GM19023 (cell line): ENCODE data around the gene ELN.
A peak's percentile ranks its signal among the peaks of the same experiment; 100 is the strongest.

Experiments
- ATAC-seq: cut with Tn5 transposase; IDR thresholded peaks from one replicate; pipeline ENCODE4 v1.9.1; 2021; ENCODE audit warnings: mild to moderate bottlenecking, moderate library complexity; ENCODE audit not compliant: unreplicated experiment

ELN gene

DNA sequence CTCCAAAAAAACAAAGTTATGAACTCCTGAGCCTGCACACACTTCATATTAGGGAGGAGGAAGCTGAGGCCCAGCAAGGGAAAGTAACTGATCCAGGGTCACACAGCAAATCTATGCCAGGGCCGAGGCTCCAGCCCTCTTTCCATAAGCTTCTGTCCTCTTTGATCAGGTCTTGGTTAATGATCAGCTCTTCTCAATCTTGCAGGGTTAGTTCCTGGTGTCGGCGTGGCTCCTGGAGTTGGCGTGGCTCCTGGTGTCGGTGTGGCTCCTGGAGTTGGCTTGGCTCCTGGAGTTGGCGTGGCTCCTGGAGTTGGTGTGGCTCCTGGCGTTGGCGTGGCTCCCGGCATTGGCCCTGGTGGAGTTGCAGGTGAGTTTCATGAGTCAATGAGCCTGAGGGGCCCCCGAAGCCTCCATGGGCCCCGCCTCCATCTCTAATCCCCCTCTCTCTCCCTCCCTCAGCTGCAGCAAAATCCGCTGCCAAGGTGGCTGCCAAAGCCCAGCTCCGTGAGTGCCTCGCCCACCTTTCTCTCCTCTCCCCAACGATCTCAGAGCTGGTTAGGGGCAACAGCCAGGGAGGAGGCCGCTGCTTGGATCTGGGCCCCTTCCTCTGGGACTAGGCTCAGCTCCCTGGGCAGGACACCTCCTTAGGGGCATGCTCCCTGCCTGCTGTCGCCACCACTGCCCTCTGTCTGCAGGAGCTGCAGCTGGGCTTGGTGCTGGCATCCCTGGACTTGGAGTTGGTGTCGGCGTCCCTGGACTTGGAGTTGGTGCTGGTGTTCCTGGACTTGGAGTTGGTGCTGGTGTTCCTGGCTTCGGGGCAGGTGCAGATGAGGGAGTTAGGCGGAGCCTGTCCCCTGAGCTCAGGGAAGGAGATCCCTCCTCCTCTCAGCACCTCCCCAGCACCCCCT is 32.0 kb downstream of the ELN start:
- no peak for ATAC-seq

DNA sequence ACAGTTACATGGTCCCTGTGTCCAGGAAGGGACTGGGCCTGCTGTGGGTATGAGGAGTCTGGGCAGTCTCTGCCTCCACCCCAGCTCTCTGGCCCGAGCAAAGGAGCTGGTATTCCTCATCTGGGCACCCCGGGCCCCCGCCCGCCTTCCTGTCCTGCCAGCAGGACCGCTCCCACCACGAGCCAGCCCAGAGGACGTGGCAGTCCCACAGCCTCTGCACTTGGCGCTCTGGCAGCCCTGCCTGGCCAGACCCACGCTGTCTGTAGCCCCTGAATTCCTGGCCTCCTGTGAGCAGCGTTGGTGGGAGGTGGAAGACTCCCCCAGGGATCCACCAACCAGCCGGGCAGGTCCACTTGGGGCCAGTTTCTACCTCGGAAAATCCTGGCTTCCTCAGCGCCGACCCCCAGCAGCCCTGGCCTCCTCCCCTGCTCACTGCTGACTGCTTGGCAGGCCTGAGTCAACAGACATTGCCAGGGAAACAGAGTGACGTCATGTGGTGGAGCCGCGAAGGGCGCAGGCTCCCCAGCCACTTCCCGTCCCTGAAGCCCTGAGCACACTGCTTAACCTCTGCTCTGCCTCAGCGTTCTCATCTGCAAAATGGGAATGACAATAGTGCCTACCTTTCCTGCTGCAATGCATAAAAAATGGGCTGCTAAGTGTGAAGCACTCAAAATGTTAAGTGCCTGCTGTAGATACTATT is 34.0 kb downstream of the ELN start:
- ATAC-seq = no peak

DNA sequence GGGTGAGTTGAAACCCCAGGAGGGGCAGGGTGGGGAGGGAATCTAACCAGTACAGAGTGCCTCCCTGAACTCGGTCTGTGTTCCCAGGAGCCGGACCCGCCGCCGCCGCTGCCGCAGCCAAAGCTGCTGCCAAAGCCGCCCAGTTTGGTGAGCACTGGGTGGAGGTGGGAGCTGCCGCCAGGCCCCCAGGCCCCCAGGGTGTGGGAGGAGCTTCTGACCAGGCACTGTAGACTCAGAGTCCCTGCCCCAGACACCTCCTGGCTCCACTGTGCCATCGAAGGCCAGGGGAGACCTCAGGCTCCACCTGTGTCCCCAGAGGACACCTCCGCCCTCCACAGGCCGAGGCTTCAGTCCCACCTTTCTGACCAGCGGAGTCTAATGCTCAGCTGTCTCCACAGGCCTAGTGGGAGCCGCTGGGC is 35.3 kb downstream of the ELN start:
- ATAC-seq = no peak

DNA sequence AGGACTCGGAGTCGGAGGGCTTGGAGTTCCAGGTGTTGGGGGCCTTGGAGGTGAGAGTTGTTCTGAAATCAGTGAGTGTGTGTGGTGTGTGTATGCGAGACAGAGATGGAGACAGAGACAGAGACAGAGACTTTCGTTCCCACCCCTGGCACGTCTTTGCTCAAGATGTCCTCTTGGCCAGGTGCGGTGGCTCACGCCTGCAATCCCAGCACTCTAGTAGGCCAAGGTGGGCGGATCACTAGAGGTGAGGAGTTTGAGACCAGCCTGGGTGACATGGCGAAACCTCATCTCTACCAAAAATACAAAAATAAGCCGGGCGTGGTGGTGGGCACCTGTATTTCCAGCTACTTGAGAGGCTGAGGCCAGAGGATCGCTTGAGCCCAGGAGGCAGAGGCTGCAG is 35.7 kb downstream of the ELN start:
- no peak for ATAC-seq

DNA sequence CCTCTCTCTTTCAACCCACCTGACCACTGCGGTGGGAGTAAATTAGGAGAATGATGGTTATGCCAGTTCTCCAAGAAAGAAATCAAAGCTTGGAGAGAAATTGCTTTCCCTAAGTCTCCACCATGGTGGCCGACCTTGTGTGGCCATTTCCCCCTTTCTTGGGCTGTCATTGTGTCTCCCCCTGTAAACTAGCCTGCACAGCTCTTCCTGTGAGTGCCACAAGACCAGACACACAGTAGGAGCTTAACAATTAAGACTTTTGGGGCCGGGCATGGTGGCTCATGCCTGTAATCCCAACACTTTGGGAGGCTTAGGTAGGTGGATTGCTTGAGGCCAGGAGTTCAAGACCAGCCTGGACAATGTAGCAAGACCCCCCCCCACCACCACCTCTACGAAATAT is 36.7 kb downstream of the ELN start:
- no peak for ATAC-seq

DNA sequence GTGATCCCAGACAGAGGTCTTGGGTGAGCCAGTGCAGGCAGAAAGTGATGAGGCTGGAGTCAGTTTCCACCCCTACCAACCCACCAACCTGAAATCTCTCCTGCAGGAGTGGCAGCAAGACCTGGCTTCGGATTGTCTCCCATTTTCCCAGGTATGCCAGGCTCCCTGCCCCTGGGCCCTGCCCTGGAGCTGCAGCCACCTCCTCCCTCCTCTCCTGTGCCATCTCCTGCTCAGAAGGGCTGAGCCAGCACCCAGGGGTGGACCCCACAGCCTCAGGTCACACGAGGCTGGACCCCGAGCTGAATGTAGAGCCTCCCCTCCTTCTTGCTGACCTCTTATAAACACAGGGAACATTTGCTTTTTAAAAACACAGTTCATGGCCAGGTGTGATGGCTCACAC is 38.7 kb downstream of the ELN start:
- no peak for ATAC-seq

DNA sequence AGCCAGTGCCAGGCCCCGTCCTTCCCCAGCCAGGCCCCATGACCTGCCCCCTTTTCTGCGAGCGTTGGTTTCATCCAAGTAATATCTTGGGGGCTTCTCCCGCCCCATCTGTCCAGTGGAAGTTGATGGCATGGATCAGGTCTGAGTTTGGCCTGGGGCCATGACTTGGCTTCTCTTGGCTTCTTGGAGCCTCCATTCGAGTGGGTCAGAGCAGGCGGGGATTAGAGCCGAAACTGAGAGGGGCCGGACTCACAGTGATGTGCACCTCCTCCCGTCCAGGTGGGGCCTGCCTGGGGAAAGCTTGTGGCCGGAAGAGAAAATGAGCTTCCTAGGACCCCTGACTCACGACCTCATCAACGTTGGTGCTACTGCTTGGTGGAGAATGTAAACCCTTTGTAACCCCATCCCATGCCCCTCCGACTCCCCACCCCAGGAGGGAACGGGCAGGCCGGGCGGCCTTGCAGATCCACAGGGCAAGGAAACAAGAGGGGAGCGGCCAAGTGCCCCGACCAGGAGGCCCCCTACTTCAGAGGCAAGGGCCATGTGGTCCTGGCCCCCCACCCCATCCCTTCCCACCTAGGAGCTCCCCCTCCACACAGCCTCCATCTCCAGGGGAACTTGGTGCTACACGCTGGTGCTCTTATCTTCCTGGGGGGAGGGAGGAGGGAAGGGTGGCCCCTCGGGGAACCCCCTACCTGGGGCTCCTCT is 40.6 kb downstream of the ELN start:
- ATAC-seq = no peak

DNA sequence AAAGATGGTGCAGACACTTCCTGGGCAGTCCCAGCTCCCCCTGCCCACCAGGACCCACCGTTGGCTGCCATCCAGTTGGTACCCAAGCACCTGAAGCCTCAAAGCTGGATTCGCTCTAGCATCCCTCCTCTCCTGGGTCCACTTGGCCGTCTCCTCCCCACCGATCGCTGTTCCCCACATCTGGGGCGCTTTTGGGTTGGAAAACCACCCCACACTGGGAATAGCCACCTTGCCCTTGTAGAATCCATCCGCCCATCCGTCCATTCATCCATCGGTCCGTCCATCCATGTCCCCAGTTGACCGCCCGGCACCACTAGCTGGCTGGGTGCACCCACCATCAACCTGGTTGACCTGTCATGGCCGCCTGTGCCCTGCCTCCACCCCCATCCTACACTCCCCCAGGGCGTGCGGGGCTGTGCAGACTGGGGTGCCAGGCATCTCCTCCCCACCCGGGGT is 41.1 kb downstream of the ELN start:
- no peak for ATAC-seq

DNA sequence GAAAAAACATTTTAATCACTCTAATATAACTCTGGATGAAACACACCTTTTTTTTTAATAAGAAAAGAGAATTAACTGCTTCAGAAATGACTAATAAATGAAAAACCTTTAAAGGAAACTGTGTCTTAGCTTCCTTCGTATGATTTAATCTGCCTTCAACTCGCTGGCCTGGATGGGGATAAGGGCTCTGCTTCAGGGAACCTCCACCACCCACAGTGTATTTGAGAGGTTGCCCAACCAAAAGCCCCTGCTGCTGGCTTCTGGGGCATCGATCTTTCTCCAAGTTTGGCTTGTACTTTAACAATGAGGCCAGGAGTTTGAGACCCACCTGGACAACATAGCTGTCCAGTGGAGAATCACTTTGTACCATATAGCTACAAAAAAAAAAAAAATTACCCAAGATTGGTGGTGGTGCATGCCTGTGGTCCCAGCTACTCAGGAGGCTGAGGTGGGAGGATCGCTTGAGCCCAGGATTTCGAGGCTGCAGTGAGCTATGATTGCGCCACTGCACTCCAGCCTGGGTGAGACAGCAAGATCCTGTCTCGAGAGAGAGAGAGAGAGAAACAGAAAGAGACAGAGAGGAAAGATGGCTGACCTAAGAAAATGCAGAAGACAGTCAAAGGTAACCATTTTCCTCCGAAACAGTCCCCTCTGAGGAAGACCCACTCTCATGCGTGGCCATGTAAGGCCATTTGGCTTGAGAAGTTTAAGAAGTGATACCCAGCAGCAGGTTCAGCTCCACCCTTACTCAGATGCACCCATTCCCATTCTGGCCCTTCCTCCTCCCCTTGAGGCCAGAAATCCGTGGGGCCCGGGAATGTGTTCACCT is 42.0 kb downstream of the ELN start:
- ATAC-seq = no peak

DNA sequence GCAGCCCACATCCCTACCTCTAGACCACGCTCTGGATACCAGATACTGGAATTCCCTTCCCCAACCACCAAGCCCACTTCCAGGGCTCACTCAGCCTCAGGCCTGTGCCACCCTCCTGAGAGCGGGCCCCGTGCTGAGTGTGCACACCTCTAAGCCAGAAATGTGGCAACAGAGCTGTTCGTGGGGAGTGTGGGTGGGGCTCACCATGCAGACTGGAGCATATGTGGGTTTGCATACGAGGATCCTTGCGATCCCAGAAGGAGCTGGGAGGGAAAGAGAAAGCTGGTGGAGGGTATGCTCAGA is 42.6 kb downstream of the ELN start:
- ATAC-seq = no peak

DNA sequence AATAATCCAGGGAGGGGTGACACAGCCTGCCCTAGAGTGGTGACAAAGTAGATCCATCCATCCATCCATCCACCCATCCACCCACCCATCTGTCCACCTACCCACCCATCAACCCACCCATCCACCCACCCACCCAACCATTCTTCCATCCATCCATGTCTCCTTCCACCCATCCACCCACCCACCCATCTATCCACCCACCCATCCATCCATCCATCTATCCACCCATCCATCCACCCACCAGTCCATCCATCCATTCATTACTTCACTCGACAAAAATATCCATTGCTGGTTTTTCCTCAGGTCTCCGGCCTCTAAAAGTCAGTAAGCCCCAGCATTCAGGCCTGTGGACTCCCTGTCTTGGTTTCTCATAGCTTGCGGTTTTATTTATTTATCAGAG is 43.1 kb downstream of the ELN start:
- no peak for ATAC-seq

DNA sequence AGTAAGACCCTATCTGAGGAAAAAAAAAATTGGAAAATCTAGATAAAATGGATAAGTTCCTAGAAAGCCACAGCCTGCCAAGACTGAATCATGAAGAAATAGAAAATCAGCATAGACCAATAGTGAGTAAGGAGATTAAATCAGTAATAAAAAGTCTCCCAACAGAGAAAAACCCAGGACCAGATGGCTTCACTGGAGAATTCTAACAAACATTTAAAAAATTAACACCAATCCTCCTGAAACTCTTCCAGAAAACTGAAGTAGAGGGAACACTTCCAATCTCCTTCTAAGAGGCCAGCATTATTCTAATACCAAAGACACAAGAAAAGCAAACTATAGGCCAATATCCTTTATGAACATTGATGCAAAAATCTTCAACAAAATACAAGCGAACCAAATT is 46.8 kb downstream of the ELN start:
- ATAC-seq = no peak

DNA sequence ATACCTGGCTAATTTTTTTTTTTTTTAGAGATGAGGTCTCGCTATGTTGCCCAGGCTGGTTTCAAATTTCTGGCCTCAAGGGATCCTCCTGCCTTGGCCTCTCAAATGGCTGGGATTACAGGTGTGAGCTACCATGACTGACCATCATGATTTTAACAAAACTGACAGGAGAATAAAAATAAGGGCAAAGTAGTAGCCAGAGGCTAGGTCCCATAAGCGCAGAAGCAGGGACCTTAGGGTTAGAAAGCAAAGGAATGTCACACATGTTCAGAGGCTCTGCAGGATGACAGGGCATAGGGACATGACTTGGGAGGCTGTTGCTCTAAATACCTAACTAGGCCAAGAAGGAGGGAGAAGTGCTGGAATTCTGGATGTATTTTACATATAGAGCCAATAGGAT is 50.5 kb downstream of the ELN start:
- no peak for ATAC-seq

DNA sequence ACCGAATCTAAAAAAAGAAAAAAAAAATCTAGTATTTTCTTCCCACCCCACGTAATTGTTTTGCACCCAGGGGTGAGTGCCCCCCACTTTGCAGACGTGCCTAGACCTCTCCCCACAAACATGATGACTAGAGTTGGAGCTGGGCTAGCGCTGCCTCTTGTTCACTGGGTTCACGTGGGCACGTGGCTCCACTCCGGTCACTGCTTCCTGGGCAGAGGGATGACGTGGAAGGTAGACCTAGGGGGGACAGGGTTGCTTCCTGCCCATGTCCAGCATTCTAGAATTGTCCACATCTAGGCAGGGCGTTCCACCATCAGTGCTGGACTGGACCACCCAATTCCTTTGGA is 54.8 kb downstream of the ELN start:
- ATAC-seq = no peak

DNA sequence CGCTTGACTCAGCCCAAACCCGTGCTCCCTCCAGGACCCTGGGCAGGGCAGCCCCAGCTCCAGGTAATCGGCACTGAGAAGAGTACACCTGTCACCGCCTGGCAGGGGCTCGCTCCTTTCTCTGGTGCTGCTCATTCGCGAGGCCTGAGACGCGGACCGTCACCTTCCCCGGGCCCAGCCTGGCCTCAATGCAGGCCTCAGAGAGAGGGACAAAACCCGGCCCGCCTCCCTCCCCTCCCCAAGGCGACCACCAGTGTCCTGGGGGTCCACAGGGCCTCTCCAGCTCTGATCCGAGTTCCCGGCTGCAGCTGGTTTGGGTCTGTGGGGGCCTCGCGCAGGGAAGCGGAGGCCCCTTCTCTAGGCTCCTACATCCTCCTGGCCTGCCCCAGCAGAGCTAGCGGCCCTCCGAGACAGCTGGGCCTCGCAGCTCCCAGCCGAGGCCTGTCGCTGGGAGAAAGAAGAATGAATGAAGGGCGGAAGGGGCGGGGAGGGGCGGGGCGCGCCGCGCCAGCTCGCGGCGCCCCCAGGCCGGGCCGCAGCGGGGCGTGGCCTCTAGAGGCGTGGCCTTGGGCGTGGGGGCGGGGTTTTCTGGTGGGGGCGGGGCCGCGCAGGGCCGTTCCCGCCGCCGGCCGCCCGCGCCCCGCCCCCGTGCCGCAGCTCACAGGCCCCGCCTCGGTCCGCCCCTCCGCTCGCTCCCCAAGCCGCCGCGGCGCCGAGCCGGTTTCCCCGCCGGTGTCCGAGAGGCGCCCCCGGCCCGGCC is 55.3 kb downstream of the ELN start, which contains the start of gene LIMK1:
LIMK1 (plus strand) TSS at position 688 of the 760 bp plus-strand sequence. CDS start 187 bp downstream, outside the sequence.
- ATAC-seq = peak; percentile 72

DNA sequence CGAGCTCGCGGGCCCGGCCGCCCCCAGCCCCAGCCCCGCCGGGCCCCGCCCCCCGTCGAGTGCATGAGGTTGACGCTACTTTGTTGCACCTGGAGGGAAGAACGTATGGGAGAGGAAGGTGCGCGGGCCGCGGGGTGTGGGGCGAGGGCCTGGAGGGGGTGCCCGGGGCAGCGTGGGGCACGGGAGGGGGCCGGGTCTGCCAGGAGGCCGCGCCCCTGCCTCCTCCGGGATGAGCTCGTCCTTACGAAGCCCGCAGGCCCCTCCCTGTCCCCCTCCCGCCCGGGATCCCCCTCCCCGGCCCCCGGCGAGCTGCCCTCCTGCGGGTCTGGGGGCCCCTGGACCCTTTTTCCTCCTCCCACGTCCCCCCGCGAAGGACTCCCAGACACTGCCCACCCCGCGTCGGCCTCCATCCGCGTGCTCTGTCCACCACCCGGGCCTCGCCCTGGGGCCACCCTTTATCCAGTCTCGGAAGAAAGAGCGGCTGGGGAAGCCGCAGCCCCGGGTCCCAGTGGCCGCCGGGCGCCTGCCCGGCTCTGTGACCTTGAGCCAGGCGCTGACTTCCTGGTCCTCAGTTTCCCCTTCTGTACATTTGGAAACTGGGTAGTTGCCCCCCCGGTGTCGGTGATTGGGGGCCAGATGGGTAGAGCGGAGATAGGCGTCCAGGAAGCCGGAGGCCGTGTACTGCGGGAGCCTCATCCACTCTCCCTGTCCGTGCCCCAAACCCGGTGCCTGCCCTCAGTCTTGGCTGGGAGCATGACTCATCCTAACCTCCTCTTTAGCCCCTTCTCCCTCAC is 56.2 kb downstream of the ELN start:
- peak; percentile 40 for ATAC-seq

DNA sequence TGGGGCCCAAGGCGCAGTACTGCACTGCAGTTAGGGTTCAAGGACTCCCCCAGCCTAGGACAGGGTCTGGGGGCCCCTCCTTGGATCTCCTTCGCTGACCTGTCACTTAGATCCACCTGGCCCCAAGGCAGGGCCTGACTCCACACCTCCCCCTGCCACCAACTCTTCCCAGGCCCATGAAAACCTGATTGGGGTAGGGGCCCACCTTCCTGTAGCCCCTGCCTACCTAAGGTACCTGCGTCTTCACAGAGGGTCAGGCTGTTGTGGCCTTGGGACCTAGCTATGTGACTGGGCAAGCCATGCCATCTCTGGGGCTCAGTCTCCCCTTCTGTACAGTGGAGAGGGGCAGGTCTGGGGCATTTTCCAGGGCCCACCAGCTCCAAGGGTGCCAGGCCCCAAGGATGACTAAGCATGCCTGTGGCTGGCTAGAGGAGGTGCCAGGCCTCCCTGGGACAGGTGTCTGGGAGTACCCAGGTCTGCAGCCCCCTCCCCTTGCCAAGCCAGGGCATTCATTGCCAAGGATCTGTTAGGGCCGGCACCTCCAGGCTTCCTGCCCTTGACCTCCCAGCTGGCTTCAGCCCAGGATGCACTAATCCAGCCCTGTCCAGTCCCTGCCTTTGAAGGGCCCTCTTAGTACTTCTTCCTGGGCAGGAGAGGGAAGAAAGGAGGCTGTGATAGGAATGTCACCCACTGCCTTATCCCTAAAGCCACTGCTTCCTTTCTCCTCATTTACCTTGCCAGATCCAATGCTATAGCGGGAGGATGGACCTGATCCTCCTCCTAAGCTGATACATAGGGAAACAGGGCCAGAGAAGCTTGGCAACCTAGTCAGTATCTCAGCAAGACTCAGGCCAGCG is 57.0 kb downstream of the ELN start:
- ATAC-seq = no peak

DNA sequence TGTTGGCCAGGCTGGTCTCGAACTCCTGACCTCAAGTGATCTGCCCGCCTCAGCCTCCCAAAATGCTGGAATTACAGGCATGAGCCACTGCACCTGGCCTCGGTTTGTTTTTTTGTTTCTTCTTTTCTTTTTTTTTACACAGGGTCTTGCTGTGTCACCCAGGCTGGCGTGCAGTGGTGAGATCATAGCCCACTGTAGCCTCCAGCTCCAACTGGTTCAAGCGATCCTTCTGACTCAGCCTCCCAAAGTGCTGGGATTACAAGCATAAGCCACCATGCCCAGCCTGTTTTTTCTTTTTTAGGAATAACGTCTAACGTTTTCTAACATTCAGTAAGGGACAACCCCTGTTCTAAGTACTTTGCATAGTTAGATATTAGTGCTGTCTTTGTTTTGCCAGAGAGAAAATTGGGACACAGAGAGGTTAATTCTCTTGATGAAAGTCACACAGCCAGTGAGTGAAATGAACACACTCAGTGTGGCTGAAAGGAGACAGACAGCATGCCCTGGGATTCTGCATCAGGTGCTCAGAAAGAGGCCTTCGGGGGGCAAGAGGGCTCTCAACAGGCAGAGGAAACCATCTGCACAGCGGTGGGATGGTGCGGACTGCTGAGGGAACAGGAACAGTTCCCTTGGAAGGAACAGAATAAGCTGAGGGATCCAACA is 59.9 kb downstream of the ELN start:
- ATAC-seq = no peak
